GM19240 (cell line): ENCODE data around the gene REV1.
"Not testable (repeated sequence)": the region's sequence is repeated elsewhere in the genome, so short reads cannot be mapped to it uniquely, and the experiment has no call there.

Experiments used
- DNase-seq: peaks from one replicate; pipeline ENCODE4 v3.0.0; 2011; ENCODE audit warnings: low spot score; ENCODE audit not compliant: insufficient read length

REV1 gene

GRCh38 chr2:99354825-99355224 lies 135.0 kb downstream of the REV1 start:
- not testable (repeated sequence) for DNase-seq

GRCh38 chr2:99354070-99354469 lies 135.7 kb downstream of the REV1 start:
- DNase-seq: no peak
